ENCODE measurements around the gene USH1C.
A peak's percentile ranks its signal among the peaks of the same experiment; 100 is the strongest.

USH1C gene

GRCh38 chr11:17528906-17529843, 15.0 kb downstream of the USH1C start:
- no peak for TF ChIP-seq CTCF (conservative IDR thresholded peaks at IDR 0.05)
- H3K27ac ChIP-seq, result peak overlapping the region; percentile 19; the same call in 1 of the 2 replicates

- TF ChIP-seq CTCF (conservative IDR thresholded peaks at IDR 0.05), result peak; percentile 77
- H3K27ac ChIP-seq, result peak overlapping the region; percentile 19; the same call in 1 of the 2 replicates
Observed at GRCh38 chr11:17528181-17528691, 16.0 kb downstream of the USH1C start.

GRCh38 chr11:17527628-17527995, 16.6 kb downstream of the USH1C start:
- TF ChIP-seq CTCF (conservative IDR thresholded peaks at IDR 0.05), result no peak
- no peak overlapping the region for H3K27ac ChIP-seq

- TF ChIP-seq CTCF (conservative IDR thresholded peaks at IDR 0.05), result no peak
- H3K27ac ChIP-seq, result no peak overlapping the region
Observed at GRCh38 chr11:17526931-17527627, 17.1 kb downstream of the USH1C start.

GRCh38 chr11:17526326-17526725, 17.9 kb downstream of the USH1C start:
- TF ChIP-seq CTCF (conservative IDR thresholded peaks at IDR 0.05), result no peak
- H3K27ac ChIP-seq, result no peak overlapping the region; the same call in 1 of the 2 replicates

GRCh38 chr11:17525570-17525969, 18.6 kb downstream of the USH1C start:
- peak overlapping the region; percentile 24; the same call in 1 of the 2 replicates for H3K27ac ChIP-seq
- no peak for TF ChIP-seq CTCF (conservative IDR thresholded peaks at IDR 0.05)

GRCh38 chr11:17524221-17524620, 20.0 kb downstream of the USH1C start:
- H3K27ac ChIP-seq, result peak overlapping the region; percentile 24; the same call in 1 of the 2 replicates
- no peak for TF ChIP-seq CTCF (conservative IDR thresholded peaks at IDR 0.05)

All from VCaP (cell line).